HG03354 (cell line): ENCODE results near the gene ANGPTL7.
"Not testable (repeated sequence)": the region's sequence is repeated elsewhere in the genome, so short reads cannot be mapped to it uniquely, and the experiment has no call there.

Experiments used
- ATAC-seq: cut with Tn5 transposase; IDR thresholded peaks from one replicate; pipeline ENCODE4 v1.9.1; 2021; ENCODE audit warnings: mild to moderate bottlenecking; ENCODE audit not compliant: unreplicated experiment, poor library complexity, severe bottlenecking

Gene ANGPTL7

GRCh38 chr1:11188858-11189451 lies at the start of gene ANGPTL7:
Gene ANGPTL7 (plus strand): TSS chr1:11189355. CDS start chr1:11189580, 225 bp downstream.
- ATAC-seq, result no peak

GRCh38 chr1:11142618-11143391 lies 46.4 kb upstream of the ANGPTL7 start:
- no peak for ATAC-seq

GRCh38 chr1:11143401-11143800 lies 45.8 kb upstream of the ANGPTL7 start:
- ATAC-seq, result no peak

GRCh38 chr1:11143907-11144306 lies 45.2 kb upstream of the ANGPTL7 start:
- no peak for ATAC-seq

- no peak for ATAC-seq
Measured at GRCh38 chr1:11144570-11145256, 44.4 kb upstream of the ANGPTL7 start.

GRCh38 chr1:11145741-11146140 lies 43.4 kb upstream of the ANGPTL7 start:
- no peak for ATAC-seq

GRCh38 chr1:11147197-11147770 lies 41.9 kb upstream of the ANGPTL7 start:
- ATAC-seq, result no peak

- ATAC-seq, result no peak
Measured at GRCh38 chr1:11150326-11150725, 38.8 kb upstream of the ANGPTL7 start.

- no peak for ATAC-seq
Measured at GRCh38 chr1:11151114-11151513, 38.0 kb upstream of the ANGPTL7 start.

- ATAC-seq, result no peak
Measured at GRCh38 chr1:11151826-11152612, 37.1 kb upstream of the ANGPTL7 start.

- ATAC-seq, result no peak
Measured at GRCh38 chr1:11152755-11153154, 36.4 kb upstream of the ANGPTL7 start.

- no peak for ATAC-seq
Measured at GRCh38 chr1:11153184-11153583, 36.0 kb upstream of the ANGPTL7 start.

GRCh38 chr1:11156441-11156840 lies 32.7 kb upstream of the ANGPTL7 start:
- no peak for ATAC-seq

- no peak for ATAC-seq
Measured at GRCh38 chr1:11156963-11157362, 32.2 kb upstream of the ANGPTL7 start.

GRCh38 chr1:11157394-11157793 lies 31.8 kb upstream of the ANGPTL7 start:
- no peak for ATAC-seq

- ATAC-seq, result no peak
Measured at GRCh38 chr1:11157867-11158266, 31.3 kb upstream of the ANGPTL7 start.

GRCh38 chr1:11158291-11158690 lies 30.9 kb upstream of the ANGPTL7 start:
- ATAC-seq, result no peak

- no peak for ATAC-seq
Measured at GRCh38 chr1:11158720-11159321, 30.3 kb upstream of the ANGPTL7 start.

- not testable (repeated sequence) for ATAC-seq
Measured at GRCh38 chr1:11162752-11163151, 26.4 kb upstream of the ANGPTL7 start.
